Skeletal muscle cell (primary cell): Measurements from ENCODE around the gene TGFBR3.

ENCODE experiments used
- DNase-seq: peaks from one replicate; pipeline ENCODE4 v3.0.0-alpha.2; 2010; ENCODE audit warnings: low read depth
- H3K4me3 ChIP-seq: 2 replicates; pipeline ENCODE4 v1.5.1; 2011; ENCODE audit warnings: low read depth, mild to moderate bottlenecking, control low read depth, low read length, moderate library complexity

Gene TGFBR3

GRCh38 chr1:91710261-91710660, 175.7 kb downstream of the TGFBR3 start:
- no peak overlapping the region for H3K4me3 ChIP-seq

GRCh38 chr1:91708691-91709090, 177.3 kb downstream of the TGFBR3 start:
- no peak for DNase-seq
- no peak overlapping the region for H3K4me3 ChIP-seq

More at GRCh38 chr1:91710261-91710660, 175.7 kb downstream of the TGFBR3 start:
- DNase-seq = no peak

- no peak overlapping the region for H3K4me3 ChIP-seq
Measured at GRCh38 chr1:91707890-91708218, 178.1 kb downstream of the TGFBR3 start.

GRCh38 chr1:91707114-91707889, 178.6 kb downstream of the TGFBR3 start:
- DNase-seq = no peak
- H3K4me3 ChIP-seq = no peak overlapping the region

More at GRCh38 chr1:91707890-91708218, 178.1 kb downstream of the TGFBR3 start:
- no peak for DNase-seq

GRCh38 chr1:91706140-91706957, 179.6 kb downstream of the TGFBR3 start:
- no peak for DNase-seq
- no peak overlapping the region for H3K4me3 ChIP-seq

- H3K4me3 ChIP-seq = no peak overlapping the region
- DNase-seq = no peak
Measured at GRCh38 chr1:91704746-91705145, 181.2 kb downstream of the TGFBR3 start.

GRCh38 chr1:91703095-91703494, 182.9 kb downstream of the TGFBR3 start:
- no peak overlapping the region for H3K4me3 ChIP-seq
- no peak for DNase-seq

GRCh38 chr1:91701472-91701869, 184.5 kb downstream of the TGFBR3 start:
- H3K4me3 ChIP-seq = no peak overlapping the region
- DNase-seq = no peak

- H3K4me3 ChIP-seq = no peak overlapping the region
- DNase-seq = peak; percentile 69
Measured at GRCh38 chr1:91700771-91701471, 185.0 kb downstream of the TGFBR3 start.

GRCh38 chr1:91700332-91700731, 185.6 kb downstream of the TGFBR3 start:
- H3K4me3 ChIP-seq = no peak overlapping the region
- DNase-seq = no peak

- no peak overlapping the region for H3K4me3 ChIP-seq
- DNase-seq = peak; percentile 70
Measured at GRCh38 chr1:91699339-91699974, 186.5 kb downstream of the TGFBR3 start.

- H3K4me3 ChIP-seq = no peak overlapping the region
- peak; percentile 78 for DNase-seq
Measured at GRCh38 chr1:91697861-91698260, 188.1 kb downstream of the TGFBR3 start.

GRCh38 chr1:91697416-91697815, 188.5 kb downstream of the TGFBR3 start:
- no peak overlapping the region for H3K4me3 ChIP-seq
- DNase-seq = no peak

GRCh38 chr1:91696321-91696720, 189.6 kb downstream of the TGFBR3 start:
- H3K4me3 ChIP-seq = no peak overlapping the region
- no peak for DNase-seq

- no peak overlapping the region for H3K4me3 ChIP-seq
- no peak for DNase-seq
Measured at GRCh38 chr1:91693557-91693956, 192.4 kb downstream of the TGFBR3 start.

GRCh38 chr1:91691525-91691924, 194.4 kb downstream of the TGFBR3 start:
- no peak for DNase-seq
- H3K4me3 ChIP-seq = no peak overlapping the region

GRCh38 chr1:91689641-91690481, 196.1 kb downstream of the TGFBR3 start:
- no peak for DNase-seq
- H3K4me3 ChIP-seq = no peak overlapping the region

GRCh38 chr1:91687452-91687851, 198.5 kb downstream of the TGFBR3 start:
- no peak for DNase-seq
- no peak overlapping the region for H3K4me3 ChIP-seq

- H3K4me3 ChIP-seq = no peak overlapping the region
- DNase-seq = no peak
Measured at GRCh38 chr1:91685994-91686393, 200.0 kb downstream of the TGFBR3 start.
